ENCODE measurements around the gene TMOD3.
"Not testable (repeated sequence)": the region's sequence is repeated elsewhere in the genome, so short reads cannot be mapped to it uniquely, and the experiment has no call there.

Gene TMOD3

DNA sequence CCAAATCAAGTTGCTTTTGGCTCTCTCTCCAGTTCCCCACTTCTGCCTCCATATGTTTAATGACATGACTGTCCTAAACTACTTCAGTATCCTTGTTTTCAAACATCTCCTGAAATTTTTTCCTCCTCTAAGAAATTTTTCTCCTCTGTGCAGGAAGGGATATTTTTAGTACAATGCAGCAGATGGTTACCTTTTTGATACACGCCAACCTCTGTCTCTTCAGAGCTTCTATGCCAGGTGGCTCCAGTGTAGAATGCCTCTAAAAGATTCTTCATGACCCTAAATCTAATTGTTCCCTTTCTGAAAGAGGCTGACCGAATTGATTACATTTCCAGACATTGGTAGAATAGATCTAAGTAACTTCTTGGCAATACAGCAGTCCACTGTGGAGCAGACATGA lies 33.7 kb downstream of the TMOD3 start:
- DNase-seq (ENCODE audit: extremely low read depth in 1 of 2, low read depth in 1 of 2): no peak

DNA sequence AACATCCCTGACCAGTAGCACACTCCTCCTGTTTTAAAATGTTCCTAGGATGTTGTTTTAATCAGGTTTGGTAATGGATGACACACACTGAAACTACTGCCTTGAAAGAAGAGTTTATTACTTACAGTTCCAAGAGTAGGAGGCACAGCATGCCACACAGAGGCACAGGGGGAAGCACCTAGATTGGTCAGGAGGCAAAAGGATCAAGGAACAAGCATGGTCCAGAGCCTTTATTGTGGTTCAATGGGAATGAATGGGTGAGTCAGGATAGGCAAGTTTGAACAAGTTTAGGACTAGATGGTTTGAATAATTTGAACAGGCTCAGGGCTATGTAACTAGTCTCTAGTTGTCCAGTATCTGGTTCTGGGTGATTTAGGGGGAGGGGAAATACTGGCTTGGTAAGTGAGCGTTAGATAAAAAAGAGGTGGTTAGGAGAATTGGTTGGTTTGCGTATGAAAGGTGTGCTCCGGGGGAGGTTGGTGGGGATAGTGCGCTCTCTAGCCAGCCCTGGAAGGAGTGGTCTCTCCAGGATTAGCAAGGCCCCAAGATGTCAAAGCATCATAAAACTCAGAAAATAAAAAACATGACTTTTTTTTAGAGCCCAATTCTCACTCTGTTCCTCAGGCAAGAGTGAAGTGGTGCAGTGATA lies 35.1 kb downstream of the TMOD3 start:
- no peak for DNase-seq (ENCODE audit: extremely low read depth in 1 of 2, low read depth in 1 of 2)

DNA sequence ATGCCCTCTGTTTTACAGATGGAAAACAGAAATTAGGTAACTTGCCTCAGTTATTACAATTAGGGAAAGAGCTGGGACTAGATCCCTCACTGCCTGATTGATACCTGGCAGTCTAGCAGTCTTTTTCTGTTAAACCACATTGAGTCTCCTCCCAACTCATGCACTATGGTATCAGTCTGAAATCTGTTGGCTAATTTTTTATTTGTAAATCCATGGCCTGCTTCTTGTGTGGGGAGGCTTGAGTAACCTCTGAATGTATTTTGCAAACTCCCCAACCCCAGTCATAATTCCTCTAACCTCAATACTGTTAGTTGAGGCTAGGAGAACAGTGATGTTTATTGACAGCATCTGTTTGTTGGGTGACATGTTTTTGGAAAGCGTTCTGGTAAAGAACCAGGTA lies 35.9 kb downstream of the TMOD3 start:
- DNase-seq (ENCODE audit: extremely low read depth in 1 of 2, low read depth in 1 of 2): no peak

DNA sequence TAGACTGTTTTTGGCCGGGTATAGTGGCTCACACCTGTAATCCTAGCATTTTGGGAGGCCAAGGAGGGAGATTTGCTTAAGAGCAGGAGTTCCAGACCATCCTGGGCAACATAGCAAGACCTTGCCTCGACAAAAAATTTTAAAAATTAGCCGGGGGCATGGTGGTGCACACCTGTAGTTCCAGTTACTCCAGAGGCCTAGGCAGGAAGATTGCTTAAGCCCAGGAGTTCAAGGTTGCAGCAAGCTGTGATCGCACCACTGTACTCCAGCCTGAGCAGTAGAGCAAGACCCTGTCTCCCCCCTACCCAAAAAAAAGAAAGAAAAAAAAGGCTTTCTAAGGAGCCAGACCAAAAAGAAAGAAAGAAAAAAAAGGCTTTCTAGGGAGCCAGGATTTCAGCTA lies 36.7 kb downstream of the TMOD3 start:
- DNase-seq (ENCODE audit: extremely low read depth in 1 of 2, low read depth in 1 of 2): no peak

DNA sequence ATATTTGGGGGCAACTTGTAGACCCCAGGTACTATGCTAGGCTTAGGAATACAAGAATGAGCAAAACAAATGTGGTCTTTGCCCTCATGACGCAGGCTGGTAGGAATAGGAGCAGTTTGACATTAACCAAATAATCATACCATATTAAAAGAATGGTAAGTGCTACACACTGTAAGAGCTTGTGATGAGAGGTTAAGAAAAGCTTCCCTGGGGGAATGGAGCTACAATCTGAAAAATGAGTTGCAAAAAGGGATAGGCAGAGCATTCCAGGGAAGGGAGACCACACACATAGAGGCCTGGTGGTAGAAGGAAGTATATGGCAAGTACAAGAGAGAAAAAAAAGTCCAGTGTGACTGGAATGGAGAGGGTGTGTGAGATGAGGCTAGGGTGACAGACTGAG lies 37.3 kb downstream of the TMOD3 start:
- DNase-seq (ENCODE audit: extremely low read depth in 1 of 2, low read depth in 1 of 2): no peak

DNA sequence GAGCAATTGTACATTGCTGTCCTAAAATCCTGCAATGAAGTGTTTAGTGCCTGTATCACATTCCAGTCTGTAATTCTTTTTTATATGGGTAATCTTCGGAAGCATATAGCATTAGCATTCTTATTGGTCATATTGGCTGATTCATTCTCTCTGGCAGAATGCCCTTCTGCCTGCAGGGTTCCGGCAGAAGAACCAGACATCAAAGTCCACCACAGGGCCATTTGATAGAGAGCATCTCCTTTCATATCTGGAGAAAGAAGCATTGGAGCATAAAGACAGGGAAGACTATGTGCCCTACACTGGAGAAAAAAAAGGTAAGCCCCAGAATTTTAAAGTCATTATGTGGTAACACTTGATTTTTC lies 39.6 kb downstream of the TMOD3 start:
- DNase-seq (ENCODE audit: extremely low read depth in 1 of 2, low read depth in 1 of 2): no peak

DNA sequence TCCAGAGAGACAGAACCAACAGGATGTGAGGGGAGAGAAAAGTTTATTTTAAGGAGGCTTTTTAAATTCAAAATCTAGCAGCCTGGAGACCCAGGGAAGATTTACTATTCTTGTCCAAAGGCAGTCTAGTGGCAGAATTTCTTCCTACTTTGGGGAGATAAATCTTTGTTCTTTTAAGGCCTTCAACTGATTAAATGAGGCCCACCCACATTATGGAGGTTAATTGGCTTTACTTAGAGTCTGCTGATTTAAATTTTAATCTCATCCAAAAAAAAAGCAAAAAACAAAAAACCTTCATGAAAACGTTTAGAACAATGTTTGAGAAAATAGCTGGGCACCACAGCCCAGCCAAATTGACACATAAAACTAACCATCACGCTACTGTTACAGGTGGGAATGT lies 41.3 kb downstream of the TMOD3 start:
- no peak for DNase-seq (ENCODE audit: extremely low read depth in 1 of 2, low read depth in 1 of 2)

DNA sequence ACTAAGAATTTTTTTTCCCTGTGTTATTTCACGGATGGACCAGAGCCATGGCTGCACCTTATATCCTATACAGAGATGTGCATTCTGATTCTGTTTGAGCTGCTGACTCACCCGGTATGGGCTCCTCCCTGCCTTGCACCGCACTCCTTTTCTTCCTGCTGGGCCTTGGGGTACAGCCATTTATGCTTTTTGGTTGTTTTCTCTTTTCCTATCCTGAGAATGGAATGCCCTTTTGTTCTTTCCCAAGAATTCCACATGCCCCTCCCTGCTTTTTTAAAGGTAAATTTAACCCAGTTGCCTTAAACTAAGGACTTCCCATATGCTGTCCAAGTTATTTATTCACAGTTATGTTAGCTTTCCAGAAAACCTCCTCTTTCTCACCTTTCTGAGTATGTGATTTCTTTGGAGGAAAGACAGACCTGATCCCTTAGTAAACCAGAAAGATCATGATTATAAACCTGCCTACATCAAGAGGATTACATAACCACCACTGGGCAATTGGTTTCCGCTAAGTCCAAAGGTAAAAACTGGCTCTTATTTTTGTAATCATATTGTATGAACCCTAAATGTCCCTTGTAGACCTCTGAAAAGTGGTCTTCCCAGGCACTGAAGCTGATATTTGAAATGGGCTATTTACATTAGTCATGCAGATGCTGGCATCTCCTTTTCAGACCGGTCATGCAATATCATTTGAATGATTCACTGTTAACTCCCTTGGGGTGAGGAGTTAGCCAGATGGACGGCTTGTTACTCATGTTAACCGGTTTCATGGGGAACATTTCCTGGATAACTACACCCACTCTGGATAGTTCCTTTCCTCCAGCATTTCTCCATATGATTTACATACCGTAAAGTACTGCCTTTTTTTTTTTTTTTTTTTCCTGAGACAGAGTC lies 45.5 kb downstream of the TMOD3 start:
- DNase-seq (ENCODE audit: extremely low read depth in 1 of 2, low read depth in 1 of 2): no peak

DNA sequence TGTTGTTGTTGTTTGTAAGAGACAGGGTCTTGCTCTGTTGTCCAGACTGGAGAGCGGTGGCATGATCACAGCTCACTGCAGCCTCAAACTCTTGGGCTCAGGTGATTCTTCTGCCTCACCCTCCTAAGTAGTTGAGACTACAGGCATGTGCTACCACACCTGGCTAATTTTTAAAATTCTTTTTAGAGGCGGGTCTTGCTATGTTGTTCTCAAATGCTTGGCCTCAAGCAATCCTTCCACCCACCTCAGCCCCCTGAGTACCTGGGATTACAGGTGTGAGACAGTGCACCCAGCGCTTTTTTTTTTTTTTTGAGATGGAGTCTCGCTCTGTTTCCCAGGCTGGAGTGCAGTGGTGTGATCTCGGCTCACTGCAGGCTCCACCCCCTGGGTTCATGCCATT lies 46.7 kb downstream of the TMOD3 start:
- DNase-seq (ENCODE audit: extremely low read depth in 1 of 2, low read depth in 1 of 2): no peak

DNA sequence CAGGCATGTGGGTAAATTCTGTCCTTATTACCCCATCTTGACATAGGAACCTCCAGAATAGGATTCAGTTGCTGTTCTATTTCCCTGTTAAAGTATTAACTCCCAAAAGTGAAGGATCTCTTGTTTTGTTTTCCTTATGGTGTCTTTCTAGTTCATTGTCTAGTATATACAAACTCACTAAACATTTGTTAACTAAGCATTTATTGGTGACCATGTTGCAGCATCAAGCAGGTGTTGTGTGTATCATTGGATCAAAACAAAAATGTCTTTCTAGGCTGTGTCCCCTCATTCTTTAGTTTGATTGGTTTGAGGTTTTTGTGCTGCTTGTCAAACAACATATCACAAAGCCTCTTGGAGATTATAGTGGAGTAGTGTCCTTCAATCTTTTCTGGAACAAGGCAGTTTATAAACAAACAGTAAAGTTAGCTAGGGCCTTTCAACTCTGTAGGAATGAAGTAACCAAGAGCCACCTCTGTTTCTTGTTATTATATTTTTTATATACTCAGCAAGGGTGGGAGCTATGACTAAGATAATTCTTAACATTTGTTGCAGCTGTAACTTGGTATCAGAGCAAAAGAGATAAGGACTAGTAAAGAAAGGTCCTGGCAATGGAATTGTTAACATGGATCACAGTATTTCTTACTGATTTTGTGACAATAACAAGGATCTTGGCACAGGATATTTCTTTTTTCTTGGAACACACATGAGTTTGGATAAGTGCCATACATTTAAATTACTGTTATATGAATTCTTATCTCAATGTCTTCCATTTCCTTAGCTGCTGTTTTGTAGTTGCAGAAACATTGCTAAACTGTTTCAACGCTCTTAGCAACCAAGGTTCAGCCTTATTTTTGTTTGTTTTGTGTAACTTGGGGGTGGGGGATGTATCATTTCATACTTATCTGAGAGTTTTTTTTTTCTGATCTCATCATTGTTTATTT lies 49.3 kb downstream of the TMOD3 start:
- DNase-seq (ENCODE audit: extremely low read depth in 1 of 2, low read depth in 1 of 2): no peak

DNA sequence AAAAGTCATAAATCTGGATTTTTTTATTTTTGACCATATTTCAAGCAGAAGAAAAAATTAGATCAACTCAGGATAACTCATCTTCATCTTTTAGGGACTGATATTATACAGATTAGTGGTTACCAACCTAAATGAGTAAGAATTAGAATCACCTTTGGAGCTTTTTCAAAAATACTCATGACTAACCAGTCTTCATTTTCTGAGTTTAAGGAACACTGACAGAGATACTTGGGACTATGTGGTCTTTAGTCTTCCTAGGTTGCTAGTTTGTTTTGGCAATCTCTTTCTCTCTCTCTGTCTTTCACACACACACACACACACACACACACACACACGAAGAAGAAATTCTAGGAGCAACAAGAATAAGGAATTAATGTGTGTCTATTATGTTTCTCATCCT lies 50.1 kb downstream of the TMOD3 start:
- DNase-seq (ENCODE audit: extremely low read depth in 1 of 2, low read depth in 1 of 2): no peak

DNA sequence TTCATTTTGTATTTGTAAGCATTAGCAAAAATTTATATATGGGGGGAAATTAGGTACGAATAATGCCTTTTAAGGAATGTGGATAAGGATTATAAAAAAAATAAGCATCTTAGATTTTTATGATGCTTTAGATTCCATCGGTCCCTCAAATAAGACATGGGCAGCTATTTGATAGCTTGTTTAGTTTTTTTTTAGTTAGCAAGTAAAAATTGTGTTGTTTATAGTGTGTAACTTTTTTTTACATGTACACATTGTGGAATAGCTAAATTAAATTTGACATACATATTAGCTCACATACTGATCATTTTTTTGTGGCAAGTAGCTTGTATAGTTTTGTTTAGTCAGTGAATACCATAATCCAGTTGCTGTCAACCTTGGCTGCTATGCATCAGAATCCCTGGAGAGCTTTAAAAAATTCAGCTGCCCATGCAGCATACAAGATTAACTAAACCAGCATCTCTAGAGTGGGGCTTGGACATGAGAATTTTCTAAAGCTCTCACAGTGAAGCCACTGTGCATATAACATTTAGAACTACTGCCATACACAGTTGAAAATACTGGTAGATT lies 53.9 kb downstream of the TMOD3 start:
- DNase-seq (ENCODE audit: extremely low read depth in 1 of 2, low read depth in 1 of 2): no peak

DNA sequence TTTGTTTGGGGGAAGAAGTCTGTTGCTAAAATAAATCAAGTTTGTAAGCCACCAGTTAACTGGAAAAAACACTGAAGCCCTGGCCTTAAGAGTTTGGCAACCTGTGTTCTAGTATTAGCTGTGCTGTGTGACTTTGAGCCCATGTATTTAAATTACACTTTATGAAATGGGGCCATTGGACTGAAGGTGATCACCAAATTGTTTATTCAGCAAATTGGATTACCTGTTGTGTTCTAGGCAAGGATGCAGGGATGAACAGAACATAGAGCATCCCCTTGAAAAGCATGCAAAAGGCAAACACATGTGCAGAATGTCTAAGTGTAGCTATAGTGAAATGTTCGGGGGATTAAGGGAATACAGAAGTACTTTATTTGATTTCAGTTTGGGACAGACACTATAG lies 54.6 kb downstream of the TMOD3 start:
- no peak for DNase-seq (ENCODE audit: extremely low read depth in 1 of 2, low read depth in 1 of 2)

DNA sequence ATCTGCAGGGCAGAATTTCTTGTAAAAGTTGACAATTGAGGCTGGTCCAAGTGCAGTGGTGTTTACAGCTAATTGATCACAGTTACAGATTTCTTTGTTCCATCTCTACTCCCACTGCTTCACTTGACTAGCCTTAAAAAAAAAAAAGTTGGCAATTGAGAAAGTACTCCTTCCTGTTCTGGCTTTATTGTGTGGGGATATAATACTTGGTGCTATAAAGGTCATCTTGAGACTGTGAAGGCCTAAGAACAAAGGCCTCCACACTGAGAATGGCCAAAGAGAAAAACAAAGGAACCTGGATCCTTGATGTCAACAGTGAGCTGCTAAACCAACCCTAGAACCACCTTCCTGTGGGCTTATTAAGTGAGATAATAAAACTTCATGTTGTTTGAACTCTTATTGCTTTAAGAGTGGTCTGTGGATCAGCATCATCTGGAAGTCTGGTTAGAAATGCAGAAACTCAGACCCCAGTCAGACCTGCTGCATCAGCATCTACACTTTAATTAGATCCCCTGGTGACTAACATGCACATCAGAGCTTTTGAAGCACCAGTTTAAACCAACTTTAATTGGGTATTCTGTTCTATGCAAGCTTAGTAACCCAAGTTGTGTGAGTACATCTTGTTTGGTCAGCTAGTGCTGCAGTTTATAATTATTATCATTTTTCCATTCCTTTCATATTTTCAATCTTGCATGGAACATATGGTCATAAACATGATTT lies 55.2 kb downstream of the TMOD3 start:
- no peak for DNase-seq (ENCODE audit: extremely low read depth in 1 of 2, low read depth in 1 of 2)

DNA sequence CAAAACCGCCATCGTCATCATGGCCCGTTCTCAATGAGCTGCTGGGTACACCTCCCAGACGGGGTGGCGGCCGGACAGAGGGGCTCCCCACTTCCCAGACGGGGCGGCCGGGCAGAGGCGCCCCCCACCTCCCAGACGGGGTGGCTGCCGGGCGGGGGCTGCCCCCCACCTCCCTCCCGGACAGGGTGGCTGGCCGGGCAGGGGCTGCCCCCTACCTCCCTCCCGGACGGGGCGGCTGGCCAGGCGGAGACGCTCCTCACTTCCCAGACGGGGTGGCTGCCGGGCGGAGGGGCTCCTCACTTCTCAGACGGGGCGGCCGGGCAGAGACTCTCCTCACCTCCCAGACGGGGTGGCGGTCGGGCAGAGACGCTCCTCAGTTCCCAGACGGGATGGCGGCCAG lies 56.3 kb downstream of the TMOD3 start:
- not testable (repeated sequence) for DNase-seq (ENCODE audit: extremely low read depth in 1 of 2, low read depth in 1 of 2)

DNA sequence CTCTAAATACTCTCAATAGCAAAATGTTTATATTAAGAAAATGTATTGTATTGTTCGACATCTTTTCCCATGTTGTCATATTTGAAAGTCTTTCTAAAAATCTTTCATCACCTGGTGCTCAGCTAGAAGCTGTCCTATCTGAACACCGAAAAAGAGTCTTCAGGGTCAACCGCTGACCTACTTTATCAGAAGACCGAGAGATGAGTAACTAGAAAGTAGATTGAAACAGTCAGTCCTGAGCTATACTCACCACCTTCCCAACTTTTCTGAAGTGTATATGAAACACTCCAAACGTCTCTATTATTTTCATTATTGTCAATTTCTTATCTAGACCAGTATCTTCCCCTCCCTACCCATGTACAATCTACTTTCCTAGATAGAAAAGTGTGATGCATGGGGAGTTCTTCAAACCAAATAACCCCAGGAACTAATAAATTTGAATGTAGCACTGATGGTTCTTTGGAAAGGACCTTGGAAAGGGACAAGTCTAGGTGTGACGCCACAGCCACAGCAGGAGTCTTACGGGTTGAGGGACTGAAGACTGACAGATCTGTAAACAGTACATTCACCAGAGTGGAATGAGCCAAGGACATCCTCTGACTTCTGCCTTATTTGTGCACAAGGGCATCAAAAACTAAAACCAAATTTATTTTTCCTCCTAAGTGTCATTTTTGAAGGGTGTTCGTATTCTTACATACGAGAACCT lies 58.6 kb downstream of the TMOD3 start:
- no peak for DNase-seq (ENCODE audit: extremely low read depth in 1 of 2, low read depth in 1 of 2)

DNA sequence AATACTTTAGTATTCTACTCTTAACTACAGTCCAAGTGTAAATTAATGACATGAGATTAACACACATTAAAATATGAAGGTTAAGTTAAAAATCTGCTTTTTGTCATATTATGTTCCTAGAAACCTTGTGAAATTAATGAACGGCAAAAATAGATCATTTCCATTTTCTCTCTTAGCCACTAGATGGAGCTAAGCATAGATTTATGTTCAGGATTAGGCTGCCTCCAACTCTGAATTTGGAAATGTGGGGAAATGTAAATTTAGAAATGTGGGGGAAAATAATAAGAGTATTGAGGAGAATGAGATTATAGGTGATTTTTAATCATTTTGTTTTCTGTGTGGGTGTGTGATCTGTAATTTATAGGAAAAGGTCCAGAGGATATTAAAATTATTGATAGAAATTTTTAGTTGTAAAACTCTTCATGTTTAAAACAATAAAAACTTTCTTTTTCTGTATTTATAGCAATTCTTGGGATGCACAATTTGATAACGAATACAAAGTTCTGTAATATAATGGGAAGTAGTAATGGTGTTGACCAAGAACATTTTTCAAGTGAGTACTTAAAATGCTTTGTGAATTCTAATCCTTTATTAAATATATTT lies 59.2 kb downstream of the TMOD3 start:
- no peak for DNase-seq (ENCODE audit: extremely low read depth in 1 of 2, low read depth in 1 of 2)

DNA sequence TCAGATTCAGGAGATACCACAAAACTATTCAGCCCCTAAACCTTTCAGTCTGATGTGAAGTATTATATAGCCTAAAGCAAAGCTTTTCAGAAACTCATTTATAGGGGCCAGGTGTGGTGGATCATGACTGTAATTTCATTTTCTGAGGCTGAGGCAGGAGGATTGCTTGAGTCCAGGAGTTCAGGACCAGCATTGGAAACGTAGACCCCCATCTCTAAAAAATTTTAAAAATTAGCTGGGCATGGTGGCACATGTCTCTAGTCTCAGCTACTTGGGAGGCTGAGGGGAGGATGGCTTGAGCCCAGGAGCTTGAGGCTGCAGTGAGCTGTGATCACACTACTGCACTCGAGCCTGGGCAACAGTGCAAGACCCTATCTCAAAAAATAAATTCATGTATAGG lies 60.0 kb downstream of the TMOD3 start:
- no peak for DNase-seq (ENCODE audit: extremely low read depth in 1 of 2, low read depth in 1 of 2)

DNA sequence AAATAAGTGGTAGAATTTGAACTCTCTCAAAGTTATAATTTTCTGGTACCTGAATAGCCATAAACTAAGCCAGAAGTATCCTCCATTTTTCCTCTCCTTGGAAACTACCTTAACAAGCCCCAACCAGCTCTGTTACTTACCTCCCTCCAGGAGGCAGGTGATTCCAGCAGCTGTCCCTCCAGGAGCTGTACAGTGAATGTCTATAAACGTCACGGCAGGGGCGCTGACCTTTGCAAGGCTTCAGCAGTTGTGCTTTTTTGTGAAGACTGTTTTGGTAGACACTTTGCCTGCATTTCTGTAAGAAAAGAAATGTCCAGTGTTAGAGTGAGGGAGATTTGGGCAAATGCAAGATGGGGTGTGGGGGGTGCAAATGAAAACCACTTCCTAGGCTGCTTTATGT lies 75.0 kb downstream of the TMOD3 start:
- no peak for DNase-seq (ENCODE audit: extremely low read depth in 1 of 2, low read depth in 1 of 2)

DNA sequence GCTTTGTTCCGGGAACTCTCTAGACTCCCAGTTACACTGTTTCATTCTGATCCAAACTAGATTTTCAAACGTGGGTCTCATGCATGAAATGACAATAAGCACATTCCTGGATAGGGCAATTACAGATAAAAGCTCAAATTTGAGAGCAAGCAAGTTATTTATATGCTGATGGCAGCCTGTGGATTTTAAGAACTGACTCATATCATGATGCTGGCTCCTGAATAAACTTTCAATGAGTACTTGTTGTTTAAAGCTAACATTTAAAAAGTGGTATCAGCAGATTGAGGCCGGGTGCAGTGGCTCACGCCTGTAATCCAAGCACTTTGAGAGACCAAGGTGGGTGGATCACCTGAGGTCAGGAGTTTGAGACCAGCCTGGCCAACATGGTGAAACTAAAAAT lies 75.5 kb downstream of the TMOD3 start:
- DNase-seq (ENCODE audit: extremely low read depth in 1 of 2, low read depth in 1 of 2): no peak

Data from stimulated activated CD8-positive, alpha-beta memory T cell treated with anti-CD3 and anti-CD28 coated beads, Interleukin-7, amount 100 ng/mL, for 48 hours (primary cell).